HFFc6 (cell line): ENCODE results near the gene SLC22A14. TPM values are rescaled to one million over a fixed set of nuclear protein-coding genes. Genes with fewer than 3 reads are reported as not detected.

ENCODE experiments used
- DNase-seq: peaks from one replicate; pipeline ENCODE4 v3.0.0-alpha.2; 2018
- H3K27ac Mint-ChIP-seq: 2 replicates; pipeline ENCODE4 v1.8.0; 2020; ENCODE audit warnings: mild to moderate bottlenecking, mixed read lengths
- H3K27me3 Mint-ChIP-seq: 2 replicates; pipeline ENCODE4 v1.8.0; 2021; ENCODE audit warnings: mild to moderate bottlenecking, moderate library complexity, mixed read lengths; ENCODE audit not compliant: insufficient read depth
- H3K36me3 Mint-ChIP-seq: 2 replicates; pipeline ENCODE4 v1.8.0; 2021; ENCODE audit warnings: low read depth, mixed read lengths
- H3K4me1 Mint-ChIP-seq: 2 replicates; pipeline ENCODE4 v1.8.0; 2020; ENCODE audit warnings: low read depth, mixed read lengths
- H3K4me3 Mint-ChIP-seq: 2 replicates; pipeline ENCODE4 v1.8.0; 2020; ENCODE audit warnings: mild to moderate bottlenecking, moderate library complexity, mixed read lengths
- H3K9me3 Mint-ChIP-seq: 2 replicates; pipeline ENCODE4 v1.8.0; 2020; ENCODE audit warnings: mild to moderate bottlenecking, mixed read lengths
- total RNA-seq, 6 experiments: library from RNA; stranded (reverse); fragmentation: NEBNext Ultra II Directional; extraction: Animal tissue kit (Norgen Biotek cat#: 25700); gene quantifications; 2 replicates in 1 of 6; 3 replicates in 5 of 6; pipeline ENCODE4 v1.2.3, GENCODE V29; 2021
- TF ChIP-seq, protein P1 (sequence below): fragments of 200-600 bp; sonication (generic); IDR thresholded peaks from 2 replicates; pipeline ENCODE4 v1.5.0; 2021; ENCODE audit warnings: antibody characterized with exemption, mild to moderate bottlenecking

SLC22A14 gene
- total RNA-seq, 6 experiments from 2014 or later = 0.09 TPM; not detected in 5

- peaks cover 13% of the 10 kb centered on the region for H3K9me3 Mint-ChIP-seq
- TF ChIP-seq, protein P1, sequence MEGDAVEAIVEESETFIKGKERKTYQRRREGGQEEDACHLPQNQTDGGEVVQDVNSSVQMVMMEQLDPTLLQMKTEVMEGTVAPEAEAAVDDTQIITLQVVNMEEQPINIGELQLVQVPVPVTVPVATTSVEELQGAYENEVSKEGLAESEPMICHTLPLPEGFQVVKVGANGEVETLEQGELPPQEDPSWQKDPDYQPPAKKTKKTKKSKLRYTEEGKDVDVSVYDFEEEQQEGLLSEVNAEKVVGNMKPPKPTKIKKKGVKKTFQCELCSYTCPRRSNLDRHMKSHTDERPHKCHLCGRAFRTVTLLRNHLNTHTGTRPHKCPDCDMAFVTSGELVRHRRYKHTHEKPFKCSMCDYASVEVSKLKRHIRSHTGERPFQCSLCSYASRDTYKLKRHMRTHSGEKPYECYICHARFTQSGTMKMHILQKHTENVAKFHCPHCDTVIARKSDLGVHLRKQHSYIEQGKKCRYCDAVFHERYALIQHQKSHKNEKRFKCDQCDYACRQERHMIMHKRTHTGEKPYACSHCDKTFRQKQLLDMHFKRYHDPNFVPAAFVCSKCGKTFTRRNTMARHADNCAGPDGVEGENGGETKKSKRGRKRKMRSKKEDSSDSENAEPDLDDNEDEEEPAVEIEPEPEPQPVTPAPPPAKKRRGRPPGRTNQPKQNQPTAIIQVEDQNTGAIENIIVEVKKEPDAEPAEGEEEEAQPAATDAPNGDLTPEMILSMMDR = no peak
- peaks cover 2% of the 10 kb centered on the region; the same call in 1 of the 2 replicates for H3K27me3 Mint-ChIP-seq
- DNase-seq = no peak
- no peak overlapping the region for H3K4me3 Mint-ChIP-seq
- H3K4me1 Mint-ChIP-seq = peaks cover 40% of the 10 kb centered on the region
- H3K36me3 Mint-ChIP-seq = peaks cover 9% of the 10 kb centered on the region
- no peak overlapping the region for H3K27ac Mint-ChIP-seq
Measured at GRCh38 chr3:38331257-38332022, 49.3 kb downstream of the SLC22A14 start.

- TF ChIP-seq, protein P1 = no peak
- Mint-ChIP-seq H3K36me3 (peaks cover 3% of the 10 kb centered on the region), H3K27ac (no peak overlapping the region), H3K27me3 (peaks cover 2% of the 10 kb centered on the region), H3K9me3 (peaks cover 5% of the 10 kb centered on the region), H3K4me1 (peaks cover 38% of the 10 kb centered on the region), H3K4me3 (no peak overlapping the region)
- no peak for DNase-seq
Measured at GRCh38 chr3:38332201-38332600, 50.1 kb downstream of the SLC22A14 start.

- Mint-ChIP-seq H3K27ac (no peak overlapping the region; the same call in 1 of the 2 replicates), H3K27me3 (peaks cover 2% of the 10 kb centered on the region), H3K36me3 (no peaks in the 10 kb centered on the region), H3K4me3 (no peak overlapping the region), H3K4me1 (peaks cover 25% of the 10 kb centered on the region), H3K9me3 (no peaks in the 10 kb centered on the region)
- peak; percentile 73 for DNase-seq
- TF ChIP-seq, protein P1 = no peak
Measured at GRCh38 chr3:38334142-38335055, 52.3 kb downstream of the SLC22A14 start.

DNA sequence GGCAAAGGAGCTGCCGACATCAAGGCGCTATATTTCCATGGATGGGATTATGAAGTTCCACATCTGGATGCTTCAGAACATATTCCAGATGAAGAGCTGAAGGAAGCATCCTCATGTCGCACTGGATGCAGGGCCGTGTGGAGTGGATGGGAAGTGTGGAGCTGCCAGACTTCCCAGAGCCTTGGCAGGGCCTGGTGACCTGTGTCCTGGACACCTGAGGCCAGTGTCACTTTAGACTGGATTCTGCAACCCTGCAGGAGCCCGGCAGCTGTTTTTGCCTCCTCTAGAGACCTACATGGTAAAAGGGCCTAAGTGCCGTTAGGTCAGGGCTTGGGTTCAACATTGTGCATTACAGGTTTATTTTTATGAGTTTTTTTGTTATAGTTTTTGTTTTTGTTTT lies 53.2 kb downstream of the SLC22A14 start:
- TF ChIP-seq, protein P1 = no peak
- Mint-ChIP-seq H3K36me3 (no peaks in the 10 kb centered on the region), H3K4me3 (no peak overlapping the region), H3K27me3 (peaks cover 6% of the 10 kb centered on the region), H3K27ac (no peak overlapping the region), H3K9me3 (no peaks in the 10 kb centered on the region), H3K4me1 (peaks cover 25% of the 10 kb centered on the region)
- no peak for DNase-seq

DNA sequence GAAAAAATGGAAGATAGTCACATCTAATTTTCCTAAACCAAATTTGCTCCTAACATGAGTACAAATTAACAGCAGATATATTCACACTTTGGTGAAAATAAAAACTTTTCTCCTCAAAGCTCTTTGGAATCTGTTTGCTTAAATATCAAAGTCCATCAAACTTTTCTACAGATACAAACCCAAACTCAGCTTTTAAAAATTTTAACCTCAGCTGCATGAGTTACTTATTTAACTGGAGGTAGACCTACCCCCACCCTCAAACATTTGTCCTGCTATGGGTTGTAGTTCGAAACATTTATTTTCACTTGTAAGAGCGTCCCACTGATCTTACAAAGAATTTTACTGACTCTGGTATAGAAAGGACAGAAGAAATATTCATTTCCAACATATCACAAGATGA lies 55.6 kb downstream of the SLC22A14 start:
- DNase-seq = no peak
- Mint-ChIP-seq H3K4me1 (peaks cover 19% of the 10 kb centered on the region), H3K4me3 (no peak overlapping the region), H3K27ac (no peak overlapping the region), H3K36me3 (no peaks in the 10 kb centered on the region), H3K9me3 (no peaks in the 10 kb centered on the region), H3K27me3 (peaks cover 10% of the 10 kb centered on the region)
- TF ChIP-seq, protein P1 = no peak
